ENCODE results near the gene HNRNPC.

DNA sequence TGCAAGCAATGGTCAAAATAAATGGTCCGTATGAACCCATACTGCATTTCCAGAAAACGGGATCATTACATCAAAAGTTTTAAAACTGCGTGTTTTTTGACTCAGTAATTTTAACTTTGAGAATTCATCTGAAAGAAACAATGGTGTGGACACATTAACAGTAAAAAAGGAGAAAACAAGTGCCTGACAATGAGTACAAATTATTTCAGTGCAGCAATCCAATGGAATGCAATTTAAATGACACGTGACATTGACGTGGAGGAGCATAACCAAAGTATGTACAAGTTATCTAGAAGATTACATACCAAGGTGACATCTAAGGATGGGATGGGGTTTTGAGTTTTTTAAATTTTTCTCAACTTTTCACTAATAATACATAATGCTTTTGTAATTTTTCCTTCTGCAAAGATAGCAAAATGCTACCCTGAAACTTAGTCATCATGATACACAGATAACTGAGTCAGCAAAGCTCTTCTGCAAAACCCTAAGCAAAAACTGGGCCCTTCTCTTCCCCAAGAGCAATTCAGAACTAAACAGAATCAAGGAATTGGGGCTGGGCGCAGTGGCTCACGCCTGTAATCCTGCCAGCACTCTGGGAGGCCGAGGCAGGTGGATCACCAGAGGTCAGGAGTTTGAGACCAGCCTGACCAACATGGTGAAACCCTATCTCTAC is 20.4 kb downstream of the HNRNPC start:
- TF ChIP-seq, protein P1, sequence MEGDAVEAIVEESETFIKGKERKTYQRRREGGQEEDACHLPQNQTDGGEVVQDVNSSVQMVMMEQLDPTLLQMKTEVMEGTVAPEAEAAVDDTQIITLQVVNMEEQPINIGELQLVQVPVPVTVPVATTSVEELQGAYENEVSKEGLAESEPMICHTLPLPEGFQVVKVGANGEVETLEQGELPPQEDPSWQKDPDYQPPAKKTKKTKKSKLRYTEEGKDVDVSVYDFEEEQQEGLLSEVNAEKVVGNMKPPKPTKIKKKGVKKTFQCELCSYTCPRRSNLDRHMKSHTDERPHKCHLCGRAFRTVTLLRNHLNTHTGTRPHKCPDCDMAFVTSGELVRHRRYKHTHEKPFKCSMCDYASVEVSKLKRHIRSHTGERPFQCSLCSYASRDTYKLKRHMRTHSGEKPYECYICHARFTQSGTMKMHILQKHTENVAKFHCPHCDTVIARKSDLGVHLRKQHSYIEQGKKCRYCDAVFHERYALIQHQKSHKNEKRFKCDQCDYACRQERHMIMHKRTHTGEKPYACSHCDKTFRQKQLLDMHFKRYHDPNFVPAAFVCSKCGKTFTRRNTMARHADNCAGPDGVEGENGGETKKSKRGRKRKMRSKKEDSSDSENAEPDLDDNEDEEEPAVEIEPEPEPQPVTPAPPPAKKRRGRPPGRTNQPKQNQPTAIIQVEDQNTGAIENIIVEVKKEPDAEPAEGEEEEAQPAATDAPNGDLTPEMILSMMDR (IDR thresholded peaks at IDR 0.05) = no peak
- TF ChIP-seq POLR2AphosphoS5 (IDR thresholded peaks at IDR 0.05) = no peak

Measured in breast epithelium (tissue), 3 donors.